ENCODE measurements around the gene DHRS7B.

Gene DHRS7B

DNA sequence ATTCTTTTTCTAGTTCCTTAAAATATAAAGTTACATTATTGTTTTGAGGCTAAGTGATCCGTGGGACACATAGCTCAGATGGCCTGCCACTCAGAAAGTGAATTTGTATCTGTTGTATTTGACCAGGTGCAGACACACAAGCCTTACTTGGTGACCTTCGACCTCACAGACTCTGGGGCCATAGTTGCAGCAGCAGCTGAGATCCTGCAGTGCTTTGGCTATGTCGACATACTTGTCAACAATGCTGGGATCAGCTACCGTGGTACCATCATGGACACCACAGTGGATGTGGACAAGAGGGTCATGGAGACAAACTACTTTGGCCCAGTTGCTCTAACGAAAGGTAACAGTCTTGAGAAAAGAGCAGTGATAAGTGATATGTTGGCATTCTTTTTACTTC lies 56.7 kb downstream of the DHRS7B start:
- TF ChIP-seq CTCF (IDR thresholded peaks at IDR 0.05; ENCODE audit: poor library complexity, severe bottlenecking), result no peak
- Histone ChIP-seq H3K27ac (ENCODE audit: poor library complexity, severe bottlenecking) (no peak overlapping the region), H3K9me3 (ENCODE audit: severe bottlenecking) (no peaks in the 10 kb centered on the region), H3K4me1 (ENCODE audit: insufficient read depth, poor library complexity, severe bottlenecking) (no peaks in the 10 kb centered on the region), H3K36me3 (ENCODE audit: low read depth) (peaks cover 23% of the 10 kb centered on the region), H3K4me3 (ENCODE audit: severe bottlenecking) (no peak overlapping the region), H3K27me3 (ENCODE audit: insufficient read depth, poor library complexity, severe bottlenecking) (no peaks in the 10 kb centered on the region)
- ATAC-seq (ENCODE audit: low read depth), result no peak
- DNase-seq (ENCODE audit: low spot score), result no peak

DNA sequence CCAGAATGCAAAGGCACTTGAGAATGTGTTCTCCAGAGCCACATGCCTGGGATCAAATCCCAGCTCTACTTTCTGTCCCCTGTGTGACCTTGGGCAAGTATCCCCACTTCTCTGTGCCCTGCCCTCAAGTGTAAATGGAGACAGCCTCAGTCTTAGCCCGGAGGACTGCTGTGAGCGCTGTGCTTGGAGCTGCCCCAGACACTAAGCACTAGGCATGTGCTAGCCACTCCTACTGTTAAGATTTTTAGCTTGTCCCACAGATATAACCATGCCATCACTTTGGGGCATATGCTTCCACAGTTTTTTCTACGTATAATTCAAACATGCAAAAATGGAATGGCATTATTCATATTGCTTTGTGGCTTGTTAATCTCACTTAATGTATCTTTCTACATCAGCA lies 57.8 kb downstream of the DHRS7B start:
- no peak for TF ChIP-seq CTCF (IDR thresholded peaks at IDR 0.05; ENCODE audit: poor library complexity, severe bottlenecking)
- no peak for ATAC-seq (ENCODE audit: low read depth)
- DNase-seq (ENCODE audit: low spot score), result no peak

DNA sequence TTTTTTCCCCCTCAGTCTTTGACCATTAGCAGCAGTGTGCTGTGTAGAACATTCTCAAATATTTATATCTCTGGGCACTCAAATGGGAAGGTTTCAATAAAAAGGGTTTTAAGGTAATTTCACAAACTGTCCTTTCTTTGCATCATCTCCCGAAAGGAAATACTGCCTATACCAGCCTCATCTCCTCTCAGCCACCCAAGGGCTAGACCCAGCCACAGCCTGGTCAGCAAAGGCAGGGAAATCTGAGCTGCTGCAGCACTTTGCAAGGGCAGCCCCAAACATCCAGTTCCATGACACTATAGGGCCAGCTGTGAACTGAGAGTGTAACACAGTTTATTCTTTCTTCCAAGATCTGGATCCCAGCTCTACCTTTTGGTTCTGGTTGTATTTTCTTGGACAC lies 58.3 kb downstream of the DHRS7B start:
- no peak overlapping the region for H3K27ac ChIP-seq (ENCODE audit: poor library complexity, severe bottlenecking)
- H3K4me3 ChIP-seq (ENCODE audit: severe bottlenecking), result no peak overlapping the region
- no peak for TF ChIP-seq CTCF (IDR thresholded peaks at IDR 0.05; ENCODE audit: poor library complexity, severe bottlenecking)
- no peaks in the 10 kb centered on the region for H3K27me3 ChIP-seq (ENCODE audit: insufficient read depth, poor library complexity, severe bottlenecking)
- peaks cover 23% of the 10 kb centered on the region for H3K36me3 ChIP-seq (ENCODE audit: low read depth)
- H3K9me3 ChIP-seq (ENCODE audit: severe bottlenecking), result no peaks in the 10 kb centered on the region
- DNase-seq (ENCODE audit: low spot score), result no peak
- no peak for ATAC-seq (ENCODE audit: low read depth)
- no peaks in the 10 kb centered on the region for H3K4me1 ChIP-seq (ENCODE audit: insufficient read depth, poor library complexity, severe bottlenecking)

More for the DNA sequence above, 57.8 kb downstream of the DHRS7B start:
- Histone ChIP-seq H3K4me3 (ENCODE audit: severe bottlenecking) (no peak overlapping the region), H3K4me1 (ENCODE audit: insufficient read depth, poor library complexity, severe bottlenecking) (no peaks in the 10 kb centered on the region), H3K36me3 (ENCODE audit: low read depth) (peaks cover 23% of the 10 kb centered on the region), H3K27ac (ENCODE audit: poor library complexity, severe bottlenecking) (no peak overlapping the region), H3K9me3 (ENCODE audit: severe bottlenecking) (no peaks in the 10 kb centered on the region), H3K27me3 (ENCODE audit: insufficient read depth, poor library complexity, severe bottlenecking) (no peaks in the 10 kb centered on the region)

DNA sequence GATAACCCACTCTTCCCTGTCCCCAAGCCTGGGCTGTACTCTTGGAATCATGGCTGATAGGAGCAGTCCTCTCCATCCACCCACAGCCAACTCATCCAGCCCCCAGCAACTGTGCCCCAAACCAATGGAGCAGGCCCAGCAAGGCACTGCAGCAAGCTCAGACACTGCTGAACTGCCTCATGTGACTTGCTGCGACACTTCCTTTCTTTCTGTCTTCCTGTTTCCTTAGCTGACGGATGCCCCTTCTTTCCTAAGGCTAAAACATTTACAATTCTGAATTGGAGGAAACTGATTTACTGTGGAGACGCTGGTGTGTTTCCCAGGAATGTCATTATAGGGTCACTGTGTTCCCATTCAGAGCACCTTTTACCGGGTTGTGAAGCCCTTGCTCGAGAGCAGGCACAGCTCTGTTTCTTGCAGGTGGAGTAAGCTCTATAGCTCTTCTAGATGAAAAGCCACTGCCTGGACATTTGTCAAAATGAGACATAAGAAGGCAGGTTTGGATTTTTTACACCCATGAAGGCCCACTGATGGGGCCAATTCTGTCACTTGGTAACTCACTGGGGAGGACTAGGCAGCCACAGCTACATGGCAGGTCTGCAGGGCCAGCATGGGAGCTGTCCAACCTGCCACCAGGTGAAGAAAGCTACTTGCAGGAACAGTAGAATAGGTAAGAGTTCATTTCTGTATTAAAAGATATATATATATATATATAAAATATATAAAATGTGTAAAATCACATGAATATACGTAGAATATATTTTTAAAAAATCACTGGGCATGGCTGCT lies 59.8 kb downstream of the DHRS7B start:
- H3K27ac ChIP-seq (ENCODE audit: poor library complexity, severe bottlenecking), result no peak overlapping the region
- H3K4me1 ChIP-seq (ENCODE audit: insufficient read depth, poor library complexity, severe bottlenecking), result no peaks in the 10 kb centered on the region
- H3K4me3 ChIP-seq (ENCODE audit: severe bottlenecking), result no peak overlapping the region
- H3K36me3 ChIP-seq (ENCODE audit: low read depth), result peaks cover 28% of the 10 kb centered on the region
- no peak for DNase-seq (ENCODE audit: low spot score)
- no peak for ATAC-seq (ENCODE audit: low read depth)
- H3K27me3 ChIP-seq (ENCODE audit: insufficient read depth, poor library complexity, severe bottlenecking), result no peaks in the 10 kb centered on the region
- no peak for TF ChIP-seq CTCF (IDR thresholded peaks at IDR 0.05; ENCODE audit: poor library complexity, severe bottlenecking)
- no peaks in the 10 kb centered on the region for H3K9me3 ChIP-seq (ENCODE audit: severe bottlenecking)

GRCh38 chr17:21189361-21189760 lies 62.6 kb downstream of the DHRS7B start:
- H3K9me3 ChIP-seq (ENCODE audit: severe bottlenecking), result no peaks in the 10 kb centered on the region
- no peak overlapping the region for H3K27ac ChIP-seq (ENCODE audit: poor library complexity, severe bottlenecking)
- H3K4me3 ChIP-seq (ENCODE audit: severe bottlenecking), result no peak overlapping the region
- TF ChIP-seq CTCF (IDR thresholded peaks at IDR 0.05; ENCODE audit: poor library complexity, severe bottlenecking), result no peak
- no peaks in the 10 kb centered on the region for H3K4me1 ChIP-seq (ENCODE audit: insufficient read depth, poor library complexity, severe bottlenecking)
- H3K27me3 ChIP-seq (ENCODE audit: insufficient read depth, poor library complexity, severe bottlenecking), result no peaks in the 10 kb centered on the region
- peaks cover 16% of the 10 kb centered on the region for H3K36me3 ChIP-seq (ENCODE audit: low read depth)
- DNase-seq (ENCODE audit: low spot score) (no peak), ATAC-seq (ENCODE audit: low read depth) (no peak)

Data from RWPE2 (cell line).